RKO (cell line): ENCODE data around the gene MORN4.
A peak's percentile ranks its signal among the peaks of the same experiment; 100 is the strongest.
"Not testable (repeated sequence)": the region's sequence is repeated elsewhere in the genome, so short reads cannot be mapped to it uniquely, and the experiment has no call there.

Experiments
- DNase-seq: peaks from one replicate; pipeline ENCODE4 v3.0.0-alpha.2; 2016; ENCODE audit warnings: low spot score

The MORN4 gene

GRCh38 chr10:97632949-97633884 is at the start of gene MORN4:
TSS of gene MORN4 (minus strand) at chr10:97633500. CDS start at chr10:97619653, 13,847 bp downstream.
- DNase-seq, result peak; percentile 92

- no peak for DNase-seq
These were observed 48.7 kb upstream of the MORN4 start for GRCh38 chr10:97682042-97682441.

- no peak for DNase-seq
These were observed 46.3 kb upstream of the MORN4 start for GRCh38 chr10:97679594-97679993.

- DNase-seq, result peak; percentile 58
These were observed 43.7 kb upstream of the MORN4 start for GRCh38 chr10:97676770-97677581.

- DNase-seq, result no peak
These were observed 41.9 kb upstream of the MORN4 start for GRCh38 chr10:97675222-97675621.

GRCh38 chr10:97673736-97674525 is 40.6 kb upstream of the MORN4 start:
- peak; percentile 74 for DNase-seq

GRCh38 chr10:97669571-97669970 is 36.3 kb upstream of the MORN4 start:
- no peak for DNase-seq

- no peak for DNase-seq
These were observed 34.2 kb upstream of the MORN4 start for GRCh38 chr10:97667463-97667862.

- DNase-seq, result no peak
These were observed 33.7 kb upstream of the MORN4 start for GRCh38 chr10:97666992-97667391.

- no peak for DNase-seq
These were observed 31.1 kb upstream of the MORN4 start for GRCh38 chr10:97664282-97664850.

GRCh38 chr10:97659589-97659988 is 26.3 kb upstream of the MORN4 start:
- no peak for DNase-seq

GRCh38 chr10:97656777-97657176 is 23.5 kb upstream of the MORN4 start:
- no peak for DNase-seq

GRCh38 chr10:97651773-97652172 is 18.5 kb upstream of the MORN4 start:
- no peak for DNase-seq

- no peak for DNase-seq
These were observed 17.4 kb upstream of the MORN4 start for GRCh38 chr10:97650726-97651125.

- not testable (repeated sequence) for DNase-seq
These were observed 16.1 kb upstream of the MORN4 start for GRCh38 chr10:97649405-97649750.

GRCh38 chr10:97648562-97649404 is 15.5 kb upstream of the MORN4 start:
- peak; percentile 98 for DNase-seq

GRCh38 chr10:97647556-97647955 is 14.3 kb upstream of the MORN4 start:
- DNase-seq, result peak; percentile 62

GRCh38 chr10:97644936-97645335 is 11.6 kb upstream of the MORN4 start:
- no peak for DNase-seq

GRCh38 chr10:97643441-97643985 is 10.2 kb upstream of the MORN4 start:
- DNase-seq, result no peak

- DNase-seq, result not testable (repeated sequence)
These were observed 9.3 kb upstream of the MORN4 start for GRCh38 chr10:97642471-97643159.
